Left lung (tissue), 10 donors: ENCODE results near the gene GLRX5. TPM values are rescaled to one million over a fixed set of nuclear protein-coding genes. Genes with fewer than 3 reads are reported as not detected.

Experiments used
- ATAC-seq: fragments of 200-7000 bp; cut with Tn5 transposase; one replicate; pipeline ENCODE4 v1.9.1; 2020; ENCODE audit warnings: moderate library complexity
- DNase-seq, 4 donors: peaks; one replicate each; pipeline ENCODE4 v3.0.0-alpha.2; 2013 to 2020
- H3K27ac ChIP-seq, 2 donors: fragments of 200-600 bp; sonication (generic) in 1 of 2; one replicate each; pipeline versions ENCODE4 v1.5.0 to v1.8.0; 2020 to 2021
- H3K27me3 ChIP-seq, 2 donors: fragments of 200-600 bp; sonication (generic) in 1 of 2; one replicate each; pipeline versions ENCODE4 v1.5.0 to v1.8.0; 2020 to 2021
- H3K36me3 ChIP-seq, 2 donors: fragments of 200-600 bp; sonication (generic) in 1 of 2; one replicate each; pipeline versions ENCODE4 v1.5.0 to v1.8.0; 2020 to 2021
- H3K4me1 ChIP-seq, 2 donors: fragments of 200-600 bp; one replicate each; pipeline ENCODE4 v1.8.0; 2021
- H3K4me3 ChIP-seq, 2 donors: fragments of 200-600 bp; sonication (generic) in 1 of 2; one replicate each; pipeline versions ENCODE4 v1.5.0 to v1.8.0; 2020 to 2021; ENCODE audit warnings: mild to moderate bottlenecking in 1 of 2
- H3K9me3 ChIP-seq, 2 donors: fragments of 200-600 bp; sonication (generic) in 1 of 2; one replicate each; pipeline versions ENCODE4 v1.5.0 to v1.8.0; 2020 to 2021
- intact Hi-C, 2 donors: fragments of 100-400 bp; cut with DNase I; formaldehyde crosslinking; loops; one replicate each; pipeline versions ENCODE4 v1.11.2 to v1.14.2; 2022
- polyA plus RNA-seq, 6 donors: library from polyadenylated mRNA; unstranded; fragments of 120-200 nt; gene quantifications; one replicate each; pipeline ENCODE4 v1.2.1, GENCODE V29; 2013; ENCODE audit not compliant: insufficient read length in 6 of 6
- total RNA-seq, 2 donors: library from RNA; stranded (reverse); fragmentation: NEBNext Ultra II Directional; extraction: Animal tissue kit (Norgen Biotek cat#: 25700); gene quantifications; one replicate each; pipeline ENCODE4 v1.2.1, GENCODE V29; 2021
- TF ChIP-seq, protein P1 (sequence below), 2 donors: fragments of 200-600 bp; sonication (generic) in 1 of 2; IDR thresholded peaks; one replicate each; pipeline versions ENCODE4 v1.5.0 to v1.8.0; 2021; ENCODE audit warnings: antibody characterized with exemption in 2 of 2
- donor health status: DM: no; HTN: yes; CAD: no.
- donor health status: DM: no; HTN: no; CAD: no.

Gene GLRX5
- total and polyA plus RNA-seq, 8 donors, result 29.4 to 71.6 (median 55.3) TPM

DNA sequence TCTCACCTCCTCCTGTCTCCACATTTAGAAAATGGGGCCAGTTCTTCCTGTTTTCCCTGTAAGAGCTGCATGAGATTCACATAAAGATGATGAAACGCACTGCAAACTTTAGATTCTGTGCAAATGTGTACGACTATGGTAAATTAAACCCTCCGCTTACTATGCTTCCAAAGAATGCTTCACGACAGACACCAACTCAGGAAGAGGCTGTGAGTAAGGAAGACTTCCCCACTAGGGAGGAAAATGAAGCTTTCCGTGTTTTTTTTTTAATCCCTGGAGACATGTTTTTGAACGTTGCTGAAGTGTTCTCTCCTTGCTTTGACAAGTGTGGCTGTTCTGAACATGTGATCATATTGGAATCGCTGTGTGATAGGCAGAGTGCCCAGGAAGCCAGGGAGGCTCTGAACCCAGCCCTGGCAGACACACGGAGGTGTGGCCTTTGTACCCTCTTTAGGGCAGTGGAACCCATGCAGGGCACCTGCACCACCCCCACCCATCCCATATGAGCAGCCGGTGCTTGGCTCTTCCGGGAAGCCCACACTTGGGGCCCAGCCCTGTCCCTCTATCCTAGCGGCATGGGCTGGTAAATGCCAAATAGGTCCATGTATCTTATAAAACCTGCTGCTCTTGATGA, 10.9 kb upstream of the GLRX5 start:
- no peaks in the 10 kb centered on the region for H3K36me3 ChIP-seq
- H3K27me3 ChIP-seq, result no peaks in the 10 kb centered on the region
- H3K9me3 ChIP-seq, result no peaks in the 10 kb centered on the region
- intact Hi-C loops, result loop anchor here in 1 of 2 donors (10.0 kb wide), 1 partner anchor 79 kb away; no protein-coding TSS in a partner anchor
- peak; percentile 70 for ATAC-seq
- peaks cover 25 to 91% of the 10 kb centered on the region in 2 donors for H3K4me1 ChIP-seq
- TF ChIP-seq, protein P1, sequence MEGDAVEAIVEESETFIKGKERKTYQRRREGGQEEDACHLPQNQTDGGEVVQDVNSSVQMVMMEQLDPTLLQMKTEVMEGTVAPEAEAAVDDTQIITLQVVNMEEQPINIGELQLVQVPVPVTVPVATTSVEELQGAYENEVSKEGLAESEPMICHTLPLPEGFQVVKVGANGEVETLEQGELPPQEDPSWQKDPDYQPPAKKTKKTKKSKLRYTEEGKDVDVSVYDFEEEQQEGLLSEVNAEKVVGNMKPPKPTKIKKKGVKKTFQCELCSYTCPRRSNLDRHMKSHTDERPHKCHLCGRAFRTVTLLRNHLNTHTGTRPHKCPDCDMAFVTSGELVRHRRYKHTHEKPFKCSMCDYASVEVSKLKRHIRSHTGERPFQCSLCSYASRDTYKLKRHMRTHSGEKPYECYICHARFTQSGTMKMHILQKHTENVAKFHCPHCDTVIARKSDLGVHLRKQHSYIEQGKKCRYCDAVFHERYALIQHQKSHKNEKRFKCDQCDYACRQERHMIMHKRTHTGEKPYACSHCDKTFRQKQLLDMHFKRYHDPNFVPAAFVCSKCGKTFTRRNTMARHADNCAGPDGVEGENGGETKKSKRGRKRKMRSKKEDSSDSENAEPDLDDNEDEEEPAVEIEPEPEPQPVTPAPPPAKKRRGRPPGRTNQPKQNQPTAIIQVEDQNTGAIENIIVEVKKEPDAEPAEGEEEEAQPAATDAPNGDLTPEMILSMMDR (IDR thresholded peaks at IDR 0.05), result no peak
- no peak overlapping the region for H3K4me3 ChIP-seq
- H3K27ac ChIP-seq, result peak overlapping the region; percentile 28 to 72
- peak in 1 of 4 donors; percentile 60 for DNase-seq

DNA sequence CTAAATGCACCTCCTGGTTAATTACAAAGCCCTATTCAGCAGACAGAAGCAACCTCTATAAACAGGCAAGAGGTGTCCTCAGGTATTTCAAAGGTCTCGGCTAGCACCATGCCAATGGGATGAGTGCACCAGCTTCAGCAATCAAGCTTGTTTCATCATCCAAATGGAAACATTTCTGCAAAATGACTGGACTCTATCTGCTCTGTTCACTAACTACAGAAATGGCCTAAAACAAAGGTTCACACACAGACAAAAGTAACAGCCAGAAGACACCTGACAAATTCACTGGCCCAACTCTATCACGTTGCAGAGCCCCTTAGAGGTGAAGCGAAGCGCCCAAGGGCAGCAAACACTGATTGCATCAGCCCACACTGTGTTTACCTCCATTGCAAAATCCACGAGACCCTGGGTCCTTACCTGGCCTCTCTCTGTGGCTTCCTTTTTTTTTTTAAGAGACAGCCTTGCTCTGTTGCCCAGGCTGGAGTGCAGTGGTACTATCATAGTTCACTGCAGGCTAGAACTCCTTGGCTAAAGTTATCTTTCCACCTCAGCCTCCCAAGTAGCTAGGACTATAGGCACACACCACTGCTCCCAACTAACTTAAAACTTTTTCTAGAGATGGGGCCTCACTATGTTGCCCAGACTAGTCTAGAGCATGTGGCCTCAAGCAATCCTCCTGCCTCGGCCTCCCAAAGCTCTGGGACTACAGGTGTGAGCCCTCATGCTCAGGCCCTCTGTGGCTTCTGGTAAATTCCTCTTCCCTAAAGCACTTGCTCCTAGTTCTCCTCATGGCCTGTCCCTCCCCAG, 9.9 kb upstream of the GLRX5 start:
- TF ChIP-seq, protein P1 (IDR thresholded peaks at IDR 0.05), result no peak
- H3K4me1 ChIP-seq, result peaks cover 17 to 81% of the 10 kb centered on the region in 2 donors
- peak overlapping the region in 1 of 2 donors; percentile 72 for H3K27ac ChIP-seq
- no peaks in the 10 kb centered on the region for H3K9me3 ChIP-seq
- intact Hi-C loops, result loop anchor here (5.0 to 10.0 kb wide), 2 partner anchors 80 to 88 kb away; no protein-coding TSS in a partner anchor
- H3K36me3 ChIP-seq, result no peaks in the 10 kb centered on the region
- DNase-seq (no peak), ATAC-seq (peak; percentile 5)
- no peak overlapping the region for H3K4me3 ChIP-seq
- no peaks in the 10 kb centered on the region for H3K27me3 ChIP-seq

DNA sequence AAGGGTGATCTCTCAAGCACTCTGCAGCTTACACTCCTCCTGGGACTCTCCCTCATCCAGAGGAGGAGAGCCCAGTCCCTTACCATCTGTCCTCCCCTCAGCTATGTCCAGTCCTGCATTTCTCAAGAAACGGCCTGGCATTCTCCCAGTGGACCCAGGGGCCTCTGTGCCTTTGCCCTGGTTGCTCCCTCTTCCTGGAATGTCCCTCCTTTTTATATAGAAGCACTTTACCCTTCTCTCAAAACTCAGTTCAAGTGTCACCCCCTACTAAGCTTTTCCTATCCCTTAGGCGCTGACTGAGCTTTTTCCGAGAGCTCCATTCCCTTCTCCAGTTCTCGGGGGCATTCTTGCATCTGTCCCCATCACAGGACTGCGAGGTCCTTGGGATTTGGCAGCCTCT, 8.9 kb upstream of the GLRX5 start:
- intact Hi-C loops, result loop anchor here (5.0 to 10.0 kb wide), 2 partner anchors 81 to 89 kb away; no protein-coding TSS in a partner anchor
- DNase-seq (no peak), ATAC-seq (no peak)
- Histone ChIP-seq H3K36me3 (no peaks in the 10 kb centered on the region), H3K27ac (peak overlapping the region in 1 of 2 donors; percentile 72), H3K9me3 (no peaks in the 10 kb centered on the region), H3K4me3 (no peak overlapping the region), H3K27me3 (no peaks in the 10 kb centered on the region), H3K4me1 (peaks cover 11 to 80% of the 10 kb centered on the region in 2 donors)
- TF ChIP-seq, protein P1 (IDR thresholded peaks at IDR 0.05), result no peak

DNA sequence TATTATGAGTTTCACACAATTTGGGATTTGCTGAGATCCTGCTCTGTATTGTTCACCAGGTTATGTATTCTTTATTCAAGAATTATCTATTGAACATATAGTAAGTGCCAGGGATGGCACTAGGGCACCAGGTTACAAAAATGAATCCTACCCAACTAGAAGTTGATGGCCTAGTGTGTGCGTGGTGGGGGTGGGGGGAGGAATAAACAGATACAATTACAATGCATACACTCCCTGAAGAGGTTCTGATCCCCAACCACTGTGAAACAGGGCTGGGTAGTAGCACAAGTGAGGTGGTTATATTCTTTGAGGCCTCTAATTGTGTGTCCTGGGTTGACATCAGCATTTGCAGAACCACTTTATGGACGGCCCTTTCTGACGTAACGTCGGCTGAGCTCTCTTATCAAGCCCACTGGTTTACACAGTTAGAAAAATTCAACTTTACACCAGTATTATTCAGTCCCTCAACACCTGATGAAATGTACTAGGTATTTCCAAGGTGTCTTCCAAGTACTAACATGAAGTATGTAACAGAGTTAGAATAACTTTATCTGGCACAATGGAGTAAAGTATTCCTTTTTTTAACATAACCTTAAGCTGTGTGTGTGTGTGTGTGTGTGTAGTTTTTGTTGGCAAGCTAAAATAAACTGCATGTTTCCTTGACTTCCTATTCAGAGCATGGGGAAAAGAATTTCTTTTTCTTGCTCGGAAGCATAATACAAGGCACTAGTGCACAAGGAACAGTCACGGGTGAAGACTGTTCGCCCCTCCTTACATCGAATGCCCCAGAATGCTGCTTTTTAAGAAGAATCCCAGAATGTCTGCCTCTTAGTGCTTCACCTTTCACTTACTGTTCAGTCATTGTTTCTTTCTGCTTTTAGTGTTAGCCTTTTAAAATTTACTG, 8.1 kb upstream of the GLRX5 start:
- H3K4me1 ChIP-seq, result peaks cover 11 to 80% of the 10 kb centered on the region in 2 donors
- DNase-seq, result no peak
- intact Hi-C loops, result loop anchor here (5.0 to 10.0 kb wide), 2 partner anchors 82 to 89 kb away; no protein-coding TSS in a partner anchor

More for the DNA sequence above, 8.1 kb upstream of the GLRX5 start:
- H3K36me3 ChIP-seq, result no peaks in the 10 kb centered on the region
- ATAC-seq, result peak; percentile 10
- H3K4me3 ChIP-seq, result no peak overlapping the region
- H3K9me3 ChIP-seq, result no peaks in the 10 kb centered on the region
- H3K27me3 ChIP-seq, result no peaks in the 10 kb centered on the region
- TF ChIP-seq, protein P1 (IDR thresholded peaks at IDR 0.05), result no peak
- peak overlapping the region; percentile 35 to 69 for H3K27ac ChIP-seq
